Caco-2 (cell line): ENCODE measurements around the gene TLR10. TPM values are rescaled to one million over a fixed set of nuclear protein-coding genes. Genes with fewer than 3 reads are reported as not detected.

Source experiments
- BruUV-seq: library from RNA; stranded (reverse); fragments of 400-500 nt; replicated peaks from 2 replicates; lab custom pipeline; 2021; lab: Mats Ljungman, UMichigan
- CTCF ChIA-PET: fragments of 300-600 bp; sonication (Branson Sonifier 250); formaldehyde crosslinking; loops from one replicate; lab custom pipeline; 2022; ENCODE audit warnings: antibody characterized with exemption; lab: Charles Lee
- POLR2A ChIA-PET: fragments of 300-600 bp; sonication (Branson Sonifier 250); formaldehyde crosslinking; loops from one replicate; lab custom pipeline; 2022; ENCODE audit warnings: antibody characterized with exemption; lab: Charles Lee
- DNase-seq, 2 experiments: peaks; one replicate each; pipeline versions ENCODE4 v3.0.0 to v3.0.0-alpha.2; 2020 to 2022
- H3K27me3 ChIP-seq: replicated peaks from 2 replicates; pipeline ENCODE4 v1.6.0; 2011; ENCODE audit warnings: low read length; ENCODE audit not compliant: control insufficient read depth, insufficient read depth
- H3K36me3 ChIP-seq: 2 replicates; pipeline ENCODE4 v1.5.1; 2011; ENCODE audit warnings: low read length; ENCODE audit not compliant: control insufficient read depth, insufficient read depth
- H3K4me1 ChIP-seq: fragments of 250-450 bp; sonication (Bioruptor Pico); 2 replicates; pipeline ENCODE4 v1.5.1; 2020; ENCODE audit warnings: mild to moderate bottlenecking
- H3K4me3 ChIP-seq: 2 replicates; pipeline ENCODE4 v1.5.1; 2011; ENCODE audit warnings: low read depth, mild to moderate bottlenecking, control low read depth, low read length
- H3K9me3 ChIP-seq: fragments of 250-450 bp; sonication (Bioruptor Pico); 2 replicates; pipeline ENCODE4 v1.5.1; 2020; ENCODE audit warnings: mild to moderate bottlenecking, moderate library complexity
- H3K27ac Mint-ChIP-seq: one replicate; pipeline ENCODE4 v1.8.0; 2022; ENCODE audit warnings: mixed read lengths; ENCODE audit not compliant: unreplicated experiment
- H3K27me3 Mint-ChIP-seq: one replicate; pipeline ENCODE4 v1.8.0; 2022; ENCODE audit warnings: mixed read lengths; ENCODE audit not compliant: insufficient read depth, unreplicated experiment
- H3K36me3 Mint-ChIP-seq: one replicate; pipeline ENCODE4 v1.8.0; 2022; ENCODE audit warnings: mild to moderate bottlenecking, mixed read lengths; ENCODE audit not compliant: insufficient read depth, unreplicated experiment
- H3K4me1 Mint-ChIP-seq: one replicate; pipeline ENCODE4 v1.8.0; 2022; ENCODE audit warnings: low read depth, mixed read lengths; ENCODE audit not compliant: unreplicated experiment
- H3K4me3 Mint-ChIP-seq: one replicate; pipeline ENCODE4 v1.8.0; 2022; ENCODE audit warnings: mild to moderate bottlenecking, moderate library complexity, mixed read lengths; ENCODE audit not compliant: unreplicated experiment
- H3K9me3 Mint-ChIP-seq: one replicate; pipeline ENCODE4 v1.8.0; 2022; ENCODE audit warnings: mixed read lengths; ENCODE audit not compliant: unreplicated experiment
- CTCF ChIP-seq, 2 experiments: fragments of 200-600 bp in 1 of 2; IDR thresholded peaks; 1 replicate in 1 of 2; 2 replicates in 1 of 2; pipeline versions ENCODE4 v1.5.1 to v1.8.0; 2011 to 2022; ENCODE audit warnings: antibody characterized with exemption in 1 of 2, control low read depth in 1 of 2, inconsistent platforms in 1 of 2, low read depth in 1 of 2, low read length in 1 of 2, mild to moderate bottlenecking in 1 of 2, moderate library complexity in 1 of 2; ENCODE audit not compliant: insufficient read depth in 1 of 2, severe bottlenecking in 1 of 2, unreplicated experiment in 1 of 2
- intact Hi-C: fragments of 100-400 bp; cut with micrococcal nuclease; formaldehyde crosslinking; loops from one replicate; pipeline ENCODE4 v1.10.0; 2022; ENCODE audit not compliant: unreplicated experiment
- total RNA-seq: library from RNA; stranded (reverse); gene quantifications from 2 replicates; pipeline ENCODE4 v1.2.3, GENCODE V29; 2022

Gene TLR10
- total RNA-seq, 1 experiment from 2014 or later, result not detected

- Mint-ChIP-seq H3K4me1 (no peaks in the 10 kb centered on the region), H3K36me3 (no peaks in the 10 kb centered on the region), H3K4me3 (no peak overlapping the region), H3K27me3 (peaks cover 14% of the 10 kb centered on the region), H3K9me3 (no peaks in the 10 kb centered on the region), H3K27ac (no peak overlapping the region)
- Histone ChIP-seq H3K36me3 (no peaks in the 10 kb centered on the region), H3K4me3 (no peak overlapping the region), H3K9me3 (no peaks in the 10 kb centered on the region), H3K27me3 (no peaks in the 10 kb centered on the region), H3K4me1 (no peaks in the 10 kb centered on the region)
- BruUV-seq, result no TSS peak
- intact Hi-C loops, result no loop called here
- POLR2A ChIA-PET, result no interaction called here
- no peak for DNase-seq
- CTCF ChIA-PET, result no interaction called here
- no peak for TF ChIP-seq CTCF (IDR thresholded peaks at IDR 0.05; ENCODE audit: insufficient read depth in 1 of 2, low read depth in 1 of 2, low read length in 1 of 2, severe bottlenecking in 1 of 2, unreplicated experiment in 1 of 2)
These were observed 12.3 kb upstream of the TLR10 start for GRCh38 chr4:38795087-38795486.

- POLR2A ChIA-PET, result no interaction called here
These were observed 11.3 kb upstream of the TLR10 start for GRCh38 chr4:38794051-38794450.

GRCh38 chr4:38791010-38791409 is 8.2 kb upstream of the TLR10 start:
- no peak for DNase-seq
- no peak for TF ChIP-seq CTCF (IDR thresholded peaks at IDR 0.05; ENCODE audit: insufficient read depth in 1 of 2, low read depth in 1 of 2, low read length in 1 of 2, severe bottlenecking in 1 of 2, unreplicated experiment in 1 of 2)
- H3K4me3 ChIP-seq, result no peak overlapping the region
- Mint-ChIP-seq H3K4me3 (no peak overlapping the region), H3K27me3 (peaks cover 14% of the 10 kb centered on the region), H3K27ac (no peak overlapping the region), H3K36me3 (no peaks in the 10 kb centered on the region), H3K4me1 (peaks cover 6% of the 10 kb centered on the region), H3K9me3 (no peaks in the 10 kb centered on the region)
- no peaks in the 10 kb centered on the region for H3K36me3 ChIP-seq
- intact Hi-C loops, result no loop called here
- H3K4me1 ChIP-seq, result no peaks in the 10 kb centered on the region
- no peaks in the 10 kb centered on the region; the same call in 1 of the 2 replicates for H3K9me3 ChIP-seq
- no TSS peak for BruUV-seq
- H3K27me3 ChIP-seq, result no peaks in the 10 kb centered on the region
- CTCF ChIA-PET, result no interaction called here
- POLR2A ChIA-PET, result no interaction called here

More at GRCh38 chr4:38794051-38794450, 11.3 kb upstream of the TLR10 start:
- no peak for DNase-seq
- intact Hi-C loops, result no loop called here
- Mint-ChIP-seq H3K4me3 (no peak overlapping the region), H3K36me3 (no peaks in the 10 kb centered on the region), H3K4me1 (no peaks in the 10 kb centered on the region), H3K27me3 (peaks cover 14% of the 10 kb centered on the region), H3K27ac (no peak overlapping the region), H3K9me3 (no peaks in the 10 kb centered on the region)
- H3K27me3 ChIP-seq, result no peaks in the 10 kb centered on the region
- CTCF ChIA-PET, result no interaction called here
- no peak overlapping the region for H3K4me3 ChIP-seq
- no peaks in the 10 kb centered on the region for H3K4me1 ChIP-seq
- H3K36me3 ChIP-seq, result no peaks in the 10 kb centered on the region
- BruUV-seq, result no TSS peak
- TF ChIP-seq CTCF (IDR thresholded peaks at IDR 0.05; ENCODE audit: insufficient read depth in 1 of 2, low read depth in 1 of 2, low read length in 1 of 2, severe bottlenecking in 1 of 2, unreplicated experiment in 1 of 2), result no peak
- H3K9me3 ChIP-seq, result no peaks in the 10 kb centered on the region; the same call in 1 of the 2 replicates
